BE2C (cell line): ENCODE measurements around the gene ENTR1.

Experiments used
- DNase-seq: peaks from one replicate; pipeline ENCODE4 v3.0.0-alpha.2; 2020
- H3K27me3 ChIP-seq: fragments of 250-450 bp; sonication (Bioruptor Pico); 2 replicates; pipeline ENCODE4 v1.5.1; 2020; ENCODE audit warnings: mild to moderate bottlenecking
- H3K36me3 ChIP-seq: fragments of 250-450 bp; sonication (Bioruptor Pico); 2 replicates; pipeline ENCODE4 v1.5.1; 2020; ENCODE audit warnings: mild to moderate bottlenecking
- H3K4me1 ChIP-seq: fragments of 250-450 bp; sonication (Bioruptor Pico); 2 replicates; pipeline ENCODE4 v1.5.1; 2020
- H3K4me3 ChIP-seq: 2 replicates; pipeline ENCODE4 v1.5.1; 2011; ENCODE audit warnings: low read depth, low read length
- H3K9me3 ChIP-seq: fragments of 250-450 bp; sonication (Bioruptor Pico); 2 replicates; pipeline ENCODE4 v1.5.1; 2020
- TF ChIP-seq, protein P1 (sequence below): IDR thresholded peaks from 2 replicates; pipeline ENCODE4 v1.5.1; 2012; ENCODE audit warnings: mild to moderate bottlenecking, low read depth, low read length

Gene ENTR1

DNA sequence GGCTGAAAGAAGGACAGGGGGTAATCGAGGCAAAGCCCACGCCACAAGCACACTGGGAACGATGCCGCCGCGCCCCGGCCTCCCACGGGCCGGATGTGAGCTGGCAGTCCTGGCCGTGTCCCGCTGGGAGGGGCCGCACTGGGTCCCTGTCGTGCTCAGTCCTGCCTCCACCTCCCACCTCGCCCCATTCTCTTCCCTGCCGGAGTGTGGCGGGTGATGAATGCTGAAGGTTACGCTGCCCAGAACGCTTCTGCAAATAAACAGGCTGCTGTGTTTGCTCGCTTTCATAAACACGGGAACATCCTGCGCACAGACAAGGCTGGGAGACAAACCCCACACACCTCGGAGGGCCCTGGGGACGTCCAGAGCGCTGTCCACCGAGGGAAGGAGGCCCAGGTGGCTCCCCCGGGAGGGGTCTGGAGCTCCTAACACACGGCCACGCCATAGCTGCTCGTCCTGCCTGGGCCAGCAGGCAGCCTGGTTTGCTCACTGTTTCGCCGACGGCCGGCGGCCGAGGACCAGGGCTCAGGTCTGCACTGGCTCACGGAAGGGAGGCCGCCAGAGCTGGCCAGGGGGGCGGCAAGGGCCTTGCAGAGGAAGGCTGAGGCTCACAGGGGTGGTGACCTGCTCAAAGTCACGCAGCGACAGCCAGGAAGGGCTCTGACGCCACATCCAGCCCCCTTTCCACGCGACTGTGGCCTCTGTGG is 49.2 kb downstream of the ENTR1 start:
- Histone ChIP-seq H3K4me3 (no peak overlapping the region), H3K36me3 (peaks cover 14% of the 10 kb centered on the region), H3K4me1 (peaks cover 44% of the 10 kb centered on the region), H3K27me3 (no peaks in the 10 kb centered on the region), H3K9me3 (no peaks in the 10 kb centered on the region)
- TF ChIP-seq, protein P1, sequence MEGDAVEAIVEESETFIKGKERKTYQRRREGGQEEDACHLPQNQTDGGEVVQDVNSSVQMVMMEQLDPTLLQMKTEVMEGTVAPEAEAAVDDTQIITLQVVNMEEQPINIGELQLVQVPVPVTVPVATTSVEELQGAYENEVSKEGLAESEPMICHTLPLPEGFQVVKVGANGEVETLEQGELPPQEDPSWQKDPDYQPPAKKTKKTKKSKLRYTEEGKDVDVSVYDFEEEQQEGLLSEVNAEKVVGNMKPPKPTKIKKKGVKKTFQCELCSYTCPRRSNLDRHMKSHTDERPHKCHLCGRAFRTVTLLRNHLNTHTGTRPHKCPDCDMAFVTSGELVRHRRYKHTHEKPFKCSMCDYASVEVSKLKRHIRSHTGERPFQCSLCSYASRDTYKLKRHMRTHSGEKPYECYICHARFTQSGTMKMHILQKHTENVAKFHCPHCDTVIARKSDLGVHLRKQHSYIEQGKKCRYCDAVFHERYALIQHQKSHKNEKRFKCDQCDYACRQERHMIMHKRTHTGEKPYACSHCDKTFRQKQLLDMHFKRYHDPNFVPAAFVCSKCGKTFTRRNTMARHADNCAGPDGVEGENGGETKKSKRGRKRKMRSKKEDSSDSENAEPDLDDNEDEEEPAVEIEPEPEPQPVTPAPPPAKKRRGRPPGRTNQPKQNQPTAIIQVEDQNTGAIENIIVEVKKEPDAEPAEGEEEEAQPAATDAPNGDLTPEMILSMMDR = no peak
- peak; percentile 58 for DNase-seq

DNA sequence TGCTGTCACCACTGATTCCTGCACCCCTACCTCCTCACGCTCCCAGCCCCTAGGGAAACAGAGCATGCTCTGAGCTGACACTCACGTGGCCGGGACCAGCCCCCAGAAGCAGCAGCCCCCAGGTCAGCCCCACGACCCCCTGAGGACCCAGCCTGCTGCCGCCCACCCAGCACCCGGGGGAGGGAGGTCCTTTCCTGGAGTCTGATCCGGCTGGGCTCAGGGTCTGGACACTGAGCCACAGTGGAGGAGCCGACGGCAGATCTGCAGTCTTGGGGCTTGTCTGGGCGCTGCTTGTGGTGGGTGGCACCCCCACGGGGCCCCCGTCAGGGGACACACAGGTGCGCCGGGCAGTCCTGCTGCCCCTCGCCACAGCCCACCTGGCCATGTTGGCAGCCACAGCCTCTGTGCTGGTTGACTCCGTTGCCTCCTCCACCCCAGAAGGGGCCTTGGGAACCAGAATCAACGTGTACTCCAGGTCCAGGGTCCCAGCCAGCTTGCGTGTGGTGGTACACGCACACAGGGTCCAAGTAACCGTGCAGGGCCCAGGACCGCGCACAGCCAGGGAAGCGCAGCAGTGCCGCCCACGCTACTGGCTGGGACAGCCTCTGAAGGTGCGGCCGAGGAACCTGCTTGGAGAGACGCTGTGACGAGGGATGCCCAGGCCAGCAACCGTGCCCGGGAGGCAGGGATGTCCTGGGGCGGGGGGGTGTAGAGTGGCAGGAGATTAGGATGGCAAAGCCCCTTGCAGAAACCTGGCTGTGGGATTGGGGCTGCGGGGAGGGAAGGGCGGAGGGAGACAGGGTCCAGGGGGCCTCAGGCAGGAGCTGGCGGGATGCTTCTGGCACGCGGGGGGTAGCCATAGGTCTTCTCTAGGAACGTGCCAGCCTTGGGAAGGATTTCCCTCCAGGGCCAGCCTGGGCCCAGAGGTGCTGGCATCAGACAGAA is 50.4 kb downstream of the ENTR1 start:
- Histone ChIP-seq H3K36me3 (peaks cover 20% of the 10 kb centered on the region), H3K4me3 (no peak overlapping the region), H3K27me3 (no peaks in the 10 kb centered on the region), H3K4me1 (peaks cover 39% of the 10 kb centered on the region), H3K9me3 (no peaks in the 10 kb centered on the region)
- TF ChIP-seq, protein P1 = no peak
- no peak for DNase-seq

DNA sequence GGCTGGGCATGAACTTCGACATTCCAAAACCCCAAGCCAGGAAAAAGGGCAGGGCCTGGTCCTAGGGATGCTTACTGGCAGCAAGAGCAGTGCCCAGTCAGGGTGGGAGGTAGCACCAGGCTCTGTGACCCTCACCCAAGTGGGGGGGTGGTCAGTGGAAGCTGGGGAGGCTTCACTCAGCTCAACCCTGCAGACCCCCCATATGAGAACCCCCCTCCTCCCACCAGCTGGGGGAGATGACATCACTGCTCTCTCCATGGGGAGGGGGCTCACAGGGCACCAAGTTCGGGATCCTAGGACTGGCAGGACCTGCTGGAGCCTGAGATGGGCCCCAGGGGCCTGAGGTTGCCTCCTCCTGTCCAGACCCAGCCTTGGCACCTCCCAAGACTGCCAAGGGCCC is 51.5 kb downstream of the ENTR1 start:
- no peak for DNase-seq
- no peak overlapping the region for H3K4me3 ChIP-seq
- H3K9me3 ChIP-seq = no peaks in the 10 kb centered on the region
- no peaks in the 10 kb centered on the region for H3K27me3 ChIP-seq
- peaks cover 17% of the 10 kb centered on the region for H3K36me3 ChIP-seq
- H3K4me1 ChIP-seq = peaks cover 33% of the 10 kb centered on the region
- TF ChIP-seq, protein P1 = no peak

DNA sequence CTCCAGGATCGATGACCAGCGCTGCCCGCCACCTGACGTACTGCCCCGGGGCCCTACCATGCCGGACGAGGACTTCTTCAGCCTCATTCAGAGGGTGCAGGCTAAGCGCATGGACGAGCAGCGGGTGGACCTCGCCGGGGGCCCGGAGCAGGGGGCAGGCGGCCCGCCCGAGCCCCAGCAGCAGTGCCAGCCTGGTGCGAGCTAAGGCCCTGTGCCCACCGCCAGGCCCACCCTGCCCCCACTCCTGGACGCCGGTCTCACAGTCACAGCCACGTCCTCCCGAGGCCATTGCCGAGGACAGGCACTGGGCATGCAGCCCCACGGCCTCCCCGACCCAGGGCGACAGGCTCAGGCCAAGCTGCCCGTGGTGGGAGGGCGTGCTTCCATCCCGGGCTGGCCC is 52.4 kb downstream of the ENTR1 start:
- Histone ChIP-seq H3K4me1 (peaks cover 33% of the 10 kb centered on the region), H3K4me3 (no peak overlapping the region), H3K27me3 (no peaks in the 10 kb centered on the region), H3K9me3 (no peaks in the 10 kb centered on the region), H3K36me3 (peaks cover 19% of the 10 kb centered on the region)
- DNase-seq = no peak
- TF ChIP-seq, protein P1 = no peak

DNA sequence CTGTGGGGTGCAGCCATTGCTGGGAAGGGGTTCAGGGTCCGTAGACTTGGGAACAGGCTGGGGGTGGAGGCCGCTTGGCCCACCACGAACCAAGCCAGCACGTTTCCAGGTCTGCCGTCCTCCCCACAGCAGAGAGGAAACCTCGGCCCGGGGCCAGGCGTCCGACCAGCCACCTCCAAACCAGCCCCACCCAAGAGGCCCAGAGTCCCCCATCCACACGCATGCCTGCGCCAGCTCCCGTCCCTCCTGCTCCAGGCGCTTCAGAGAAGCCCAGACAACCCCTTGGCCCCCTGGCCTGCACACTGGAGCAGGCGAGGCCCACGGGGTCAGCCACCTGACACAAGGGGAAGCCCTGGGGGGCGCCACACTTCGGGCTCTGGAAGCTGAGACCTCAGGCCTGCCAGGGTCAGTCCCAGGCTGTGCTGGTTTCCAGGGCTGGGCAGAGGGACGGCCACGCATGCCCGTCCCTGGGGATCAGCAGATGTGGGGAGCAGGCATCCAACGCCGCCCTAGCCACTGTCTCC is 53.1 kb downstream of the ENTR1 start:
- peaks cover 27% of the 10 kb centered on the region for H3K4me1 ChIP-seq
- H3K36me3 ChIP-seq = peaks cover 19% of the 10 kb centered on the region

More for the DNA sequence above, 53.1 kb downstream of the ENTR1 start:
- no peaks in the 10 kb centered on the region for H3K27me3 ChIP-seq
- no peaks in the 10 kb centered on the region for H3K9me3 ChIP-seq
- TF ChIP-seq, protein P1 = no peak
- no peak overlapping the region for H3K4me3 ChIP-seq
- no peak for DNase-seq
